ENCODE results near the gene PRKCQ.

PRKCQ gene

DNA sequence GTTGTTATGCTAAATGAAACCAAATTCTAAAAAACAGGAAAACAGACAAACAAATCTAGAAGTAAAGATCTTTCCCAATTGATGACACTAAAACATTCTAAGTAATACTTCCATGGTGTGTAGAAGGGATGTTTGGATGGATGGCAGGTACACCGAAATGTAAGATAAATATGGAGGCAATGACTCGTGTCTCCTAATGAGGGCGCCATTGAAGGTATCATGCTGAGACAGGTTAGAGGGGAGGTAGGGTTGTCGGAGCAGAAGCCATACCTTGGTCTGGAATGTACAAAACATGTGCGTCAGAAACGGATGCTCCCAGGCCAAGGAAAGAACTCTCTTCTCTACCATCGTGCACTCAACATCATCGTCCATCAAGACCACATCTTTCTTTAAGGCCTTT lies 101.4 kb downstream of the PRKCQ start:
- TF ChIP-seq EZH2phosphoT487 (conservative IDR thresholded peaks at IDR 0.05; ENCODE audit: low read length) (no peak), CTCF (IDR thresholded peaks at IDR 0.05; ENCODE audit: insufficient read depth, low read length, poor library complexity, severe bottlenecking) (no peak)
- Histone ChIP-seq H3K4me2 (ENCODE audit: low read depth, low read length, poor library complexity, severe bottlenecking) (no peak overlapping the region), H3F3A (ENCODE audit: insufficient read depth) (no peaks in the 10 kb centered on the region), H3K9me3 (ENCODE audit: insufficient read depth, low read length) (no peaks in the 10 kb centered on the region), H2AFZ (ENCODE audit: low read depth, low read length, severe bottlenecking) (no peak overlapping the region), H3K9me2 (replicated peaks; ENCODE audit: insufficient read depth, low read length) (no peaks in the 10 kb centered on the region), H3K27ac (ENCODE audit: low read depth, low read length) (no peak overlapping the region), H3K4me3 (ENCODE audit: insufficient read depth, low read length, poor library complexity, severe bottlenecking) (no peak overlapping the region), H3K79me2 (ENCODE audit: insufficient read depth, low read length) (no peaks in the 10 kb centered on the region), H3K27me3 (ENCODE audit: low read length) (no peaks in the 10 kb centered on the region), H3K9ac (ENCODE audit: low read length) (no peak overlapping the region), H4K20me1 (ENCODE audit: low read depth, low read length) (no peaks in the 10 kb centered on the region; the same call in 1 of the 2 replicates), H3K36me3 (ENCODE audit: low read length) (no peaks in the 10 kb centered on the region)

GRCh38 chr10:6476989-6477388 lies 103.1 kb downstream of the PRKCQ start:
- H3K27ac ChIP-seq (ENCODE audit: low read depth, low read length) = no peak overlapping the region
- H4K20me1 ChIP-seq (ENCODE audit: low read depth, low read length) = no peaks in the 10 kb centered on the region; the same call in 1 of the 2 replicates
- H3K4me3 ChIP-seq (ENCODE audit: insufficient read depth, low read length, poor library complexity, severe bottlenecking) = no peak overlapping the region
- H3F3A ChIP-seq (ENCODE audit: insufficient read depth) = no peaks in the 10 kb centered on the region
- H3K9ac ChIP-seq (ENCODE audit: low read length) = no peak overlapping the region
- H3K4me2 ChIP-seq (ENCODE audit: low read depth, low read length, poor library complexity, severe bottlenecking) = no peak overlapping the region
- no peak overlapping the region for H2AFZ ChIP-seq (ENCODE audit: low read depth, low read length, severe bottlenecking)
- no peaks in the 10 kb centered on the region for H3K9me3 ChIP-seq (ENCODE audit: insufficient read depth, low read length)
- H3K9me2 ChIP-seq (replicated peaks; ENCODE audit: insufficient read depth, low read length) = no peaks in the 10 kb centered on the region
- no peaks in the 10 kb centered on the region for H3K36me3 ChIP-seq (ENCODE audit: low read length)
- H3K27me3 ChIP-seq (ENCODE audit: low read length) = no peaks in the 10 kb centered on the region
- H3K79me2 ChIP-seq (ENCODE audit: insufficient read depth, low read length) = no peaks in the 10 kb centered on the region
- no peak for TF ChIP-seq CTCF (IDR thresholded peaks at IDR 0.05; ENCODE audit: insufficient read depth, low read length, poor library complexity, severe bottlenecking)
- TF ChIP-seq EZH2phosphoT487 (conservative IDR thresholded peaks at IDR 0.05; ENCODE audit: low read length) = no peak

GRCh38 chr10:6474871-6475270 lies 105.2 kb downstream of the PRKCQ start:
- TF ChIP-seq EZH2phosphoT487 (conservative IDR thresholded peaks at IDR 0.05; ENCODE audit: low read length) (no peak), CTCF (IDR thresholded peaks at IDR 0.05; ENCODE audit: insufficient read depth, low read length, poor library complexity, severe bottlenecking) (no peak)
- H3K27me3 ChIP-seq (ENCODE audit: low read length) = no peaks in the 10 kb centered on the region

More at GRCh38 chr10:6474871-6475270, 105.2 kb downstream of the PRKCQ start:
- Histone ChIP-seq H3K9me3 (ENCODE audit: insufficient read depth, low read length) (no peaks in the 10 kb centered on the region), H3F3A (ENCODE audit: insufficient read depth) (no peaks in the 10 kb centered on the region), H3K27ac (ENCODE audit: low read depth, low read length) (no peak overlapping the region), H3K79me2 (ENCODE audit: insufficient read depth, low read length) (no peaks in the 10 kb centered on the region), H3K4me3 (ENCODE audit: insufficient read depth, low read length, poor library complexity, severe bottlenecking) (no peak overlapping the region), H3K4me2 (ENCODE audit: low read depth, low read length, poor library complexity, severe bottlenecking) (no peak overlapping the region), H3K9ac (ENCODE audit: low read length) (no peak overlapping the region), H4K20me1 (ENCODE audit: low read depth, low read length) (no peaks in the 10 kb centered on the region; the same call in 1 of the 2 replicates), H2AFZ (ENCODE audit: low read depth, low read length, severe bottlenecking) (no peak overlapping the region), H3K9me2 (replicated peaks; ENCODE audit: insufficient read depth, low read length) (no peaks in the 10 kb centered on the region), H3K36me3 (ENCODE audit: low read length) (no peaks in the 10 kb centered on the region)
